Ovary (tissue), 3 donors: ENCODE results near the gene LHCGR.

Experiments used
- POLR2A ChIP-seq: fragments of 450-650 bp; IDR thresholded peaks from one replicate; pipeline ENCODE4 v1.6.1; 2017; ENCODE audit warnings: antibody characterized with exemption, mild to moderate bottlenecking, moderate library complexity
- TF ChIP-seq, protein P1 (sequence below), 3 donors: fragments of 450-650 bp in 2 of 3; fragments of 200-600 bp in 1 of 3; IDR thresholded peaks; one replicate each; pipeline versions ENCODE4 v1.5.1 to v1.8.0; 2016 to 2022; ENCODE audit warnings: antibody characterized with exemption in 3 of 3, mild to moderate bottlenecking in 1 of 3
- donor health status: DM: no; HTN: no; CAD: no.

DNA sequence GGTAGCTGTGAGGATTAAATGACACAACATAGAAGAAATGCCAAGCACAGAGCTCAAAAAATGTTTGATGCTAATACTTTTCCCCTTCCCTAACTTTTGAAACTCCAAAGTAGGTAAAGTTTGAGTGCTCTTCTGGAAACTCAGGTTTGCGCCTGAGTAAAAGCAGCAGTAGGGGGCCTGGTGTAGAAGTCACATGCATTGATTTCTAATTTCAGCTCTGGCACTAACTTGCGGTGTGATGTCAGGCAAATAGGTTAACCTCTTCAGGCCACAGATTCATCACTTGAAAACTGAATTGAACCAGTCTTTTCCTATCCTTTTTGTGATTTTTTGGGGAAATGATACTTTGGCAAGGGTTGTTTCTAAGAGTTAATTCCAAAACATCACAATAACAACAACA is 27.2 kb downstream of the LHCGR start:
- no peak for TF ChIP-seq POLR2A
- TF ChIP-seq, protein P1, sequence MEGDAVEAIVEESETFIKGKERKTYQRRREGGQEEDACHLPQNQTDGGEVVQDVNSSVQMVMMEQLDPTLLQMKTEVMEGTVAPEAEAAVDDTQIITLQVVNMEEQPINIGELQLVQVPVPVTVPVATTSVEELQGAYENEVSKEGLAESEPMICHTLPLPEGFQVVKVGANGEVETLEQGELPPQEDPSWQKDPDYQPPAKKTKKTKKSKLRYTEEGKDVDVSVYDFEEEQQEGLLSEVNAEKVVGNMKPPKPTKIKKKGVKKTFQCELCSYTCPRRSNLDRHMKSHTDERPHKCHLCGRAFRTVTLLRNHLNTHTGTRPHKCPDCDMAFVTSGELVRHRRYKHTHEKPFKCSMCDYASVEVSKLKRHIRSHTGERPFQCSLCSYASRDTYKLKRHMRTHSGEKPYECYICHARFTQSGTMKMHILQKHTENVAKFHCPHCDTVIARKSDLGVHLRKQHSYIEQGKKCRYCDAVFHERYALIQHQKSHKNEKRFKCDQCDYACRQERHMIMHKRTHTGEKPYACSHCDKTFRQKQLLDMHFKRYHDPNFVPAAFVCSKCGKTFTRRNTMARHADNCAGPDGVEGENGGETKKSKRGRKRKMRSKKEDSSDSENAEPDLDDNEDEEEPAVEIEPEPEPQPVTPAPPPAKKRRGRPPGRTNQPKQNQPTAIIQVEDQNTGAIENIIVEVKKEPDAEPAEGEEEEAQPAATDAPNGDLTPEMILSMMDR (IDR thresholded peaks at IDR 0.05) = no peak
